ENCODE results near the gene CD83.

The CD83 gene

GRCh38 chr6:14089224-14089623, 28.3 kb upstream of the CD83 start:
- WGBS, 2 experiments, result 94 to 96% methylated on average over 7 of the region's 7 CpGs
- Histone ChIP-seq H3K27ac (ENCODE audit: insufficient read depth, low read depth, low read length, poor library complexity, severe bottlenecking) (no peak overlapping the region), H3K27me3 (ENCODE audit: control insufficient read depth, insufficient read depth, low read length, poor library complexity, severe bottlenecking) (peaks cover 5% of the 10 kb centered on the region), H3K36me3 (ENCODE audit: control insufficient read depth, insufficient read depth, low read length) (no peaks in the 10 kb centered on the region), H3K9me3 (ENCODE audit: control insufficient read depth, low read length) (no peaks in the 10 kb centered on the region), H3K4me3 (ENCODE audit: insufficient read depth, low read depth, low read length) (no peak overlapping the region), H3K4me1 (ENCODE audit: control insufficient read depth, insufficient read depth, low read length) (no peaks in the 10 kb centered on the region)

- 88 to 93% methylated on average over 3 of the region's 4 CpGs for WGBS, 2 experiments
- no peak overlapping the region for H3K4me3 ChIP-seq (ENCODE audit: insufficient read depth, low read depth, low read length)
- H3K4me1 ChIP-seq (ENCODE audit: control insufficient read depth, insufficient read depth, low read length), result no peaks in the 10 kb centered on the region
- no peaks in the 10 kb centered on the region for H3K9me3 ChIP-seq (ENCODE audit: control insufficient read depth, low read length)
- H3K27ac ChIP-seq (ENCODE audit: insufficient read depth, low read depth, low read length, poor library complexity, severe bottlenecking), result no peak overlapping the region
- H3K36me3 ChIP-seq (ENCODE audit: control insufficient read depth, insufficient read depth, low read length), result no peaks in the 10 kb centered on the region
- H3K27me3 ChIP-seq (ENCODE audit: control insufficient read depth, insufficient read depth, low read length, poor library complexity, severe bottlenecking), result peaks cover 5% of the 10 kb centered on the region
Measured at GRCh38 chr6:14091339-14091978, 26.1 kb upstream of the CD83 start.

GRCh38 chr6:14092316-14092715, 25.3 kb upstream of the CD83 start:
- Histone ChIP-seq H3K27me3 (ENCODE audit: control insufficient read depth, insufficient read depth, low read length, poor library complexity, severe bottlenecking) (peaks cover 5% of the 10 kb centered on the region), H3K4me1 (ENCODE audit: control insufficient read depth, insufficient read depth, low read length) (no peaks in the 10 kb centered on the region), H3K27ac (ENCODE audit: insufficient read depth, low read depth, low read length, poor library complexity, severe bottlenecking) (no peak overlapping the region), H3K36me3 (ENCODE audit: control insufficient read depth, insufficient read depth, low read length) (no peaks in the 10 kb centered on the region), H3K4me3 (ENCODE audit: insufficient read depth, low read depth, low read length) (no peak overlapping the region), H3K9me3 (ENCODE audit: control insufficient read depth, low read length) (no peaks in the 10 kb centered on the region)
- 80 to 100% methylated on average over 1 to 3 of the region's 3 CpGs for WGBS, 2 experiments

DNA sequence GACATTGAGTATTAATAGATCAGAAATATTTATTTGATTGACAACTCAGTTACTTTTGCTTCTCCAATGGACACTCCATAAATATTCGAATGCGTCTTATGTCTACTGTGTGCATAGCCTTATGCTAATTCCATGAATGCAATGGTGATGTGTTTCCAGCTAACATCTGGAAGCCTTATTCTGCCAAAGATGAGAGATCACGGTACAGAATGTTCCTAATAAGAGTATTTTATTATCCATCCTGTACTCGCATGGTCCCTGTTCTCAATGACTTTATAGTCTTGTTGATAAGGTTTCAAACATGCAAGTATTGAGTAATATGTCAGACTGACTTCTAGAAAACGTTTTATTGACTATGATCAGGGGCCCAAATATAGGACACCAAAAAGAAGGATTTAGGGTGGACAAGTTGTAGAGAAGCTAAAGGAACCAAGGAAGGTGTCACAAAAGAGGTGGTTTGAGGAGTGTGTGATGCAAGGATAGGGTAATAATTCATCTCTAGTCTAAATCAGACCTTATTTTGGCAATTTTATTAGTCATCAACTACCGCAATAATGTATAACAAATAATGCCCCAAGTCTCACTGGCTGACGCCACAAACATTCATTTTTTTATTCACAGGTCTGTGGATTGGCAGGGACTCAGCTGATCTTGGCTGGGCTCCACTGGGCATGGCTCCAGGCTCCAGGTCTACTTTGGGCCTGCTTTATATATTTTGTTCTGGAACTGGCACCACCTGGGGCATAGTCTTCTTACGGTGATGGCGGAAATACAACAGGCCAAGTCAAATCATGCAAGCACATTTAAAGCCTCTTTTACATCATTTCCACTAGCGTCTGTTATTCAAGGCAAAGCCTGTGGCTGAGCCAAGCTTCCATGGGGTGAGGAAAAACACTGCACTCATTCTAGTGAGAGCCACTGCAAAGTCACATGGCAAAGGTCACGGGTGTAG, 24.5 kb upstream of the CD83 start:
- H3K4me3 ChIP-seq (ENCODE audit: insufficient read depth, low read depth, low read length), result no peak overlapping the region
- 88 to 90% methylated on average over 11 of the region's 11 CpGs for WGBS, 2 experiments

GRCh38 chr6:14094721-14095120, 22.9 kb upstream of the CD83 start:
- no peaks in the 10 kb centered on the region for H3K36me3 ChIP-seq (ENCODE audit: control insufficient read depth, insufficient read depth, low read length)
- no peaks in the 10 kb centered on the region for H3K4me1 ChIP-seq (ENCODE audit: control insufficient read depth, insufficient read depth, low read length)
- no peaks in the 10 kb centered on the region for H3K27me3 ChIP-seq (ENCODE audit: control insufficient read depth, insufficient read depth, low read length, poor library complexity, severe bottlenecking)
- WGBS, 2 experiments, result 87 to 90% methylated on average over 4 of the region's 4 CpGs
- no peak overlapping the region for H3K27ac ChIP-seq (ENCODE audit: insufficient read depth, low read depth, low read length, poor library complexity, severe bottlenecking)
- H3K4me3 ChIP-seq (ENCODE audit: insufficient read depth, low read depth, low read length), result no peak overlapping the region
- no peaks in the 10 kb centered on the region for H3K9me3 ChIP-seq (ENCODE audit: control insufficient read depth, low read length)

More for the DNA sequence above, 24.5 kb upstream of the CD83 start:
- Histone ChIP-seq H3K27ac (ENCODE audit: insufficient read depth, low read depth, low read length, poor library complexity, severe bottlenecking) (no peak overlapping the region), H3K27me3 (ENCODE audit: control insufficient read depth, insufficient read depth, low read length, poor library complexity, severe bottlenecking) (peaks cover 3% of the 10 kb centered on the region), H3K36me3 (ENCODE audit: control insufficient read depth, insufficient read depth, low read length) (no peaks in the 10 kb centered on the region), H3K9me3 (ENCODE audit: control insufficient read depth, low read length) (no peaks in the 10 kb centered on the region), H3K4me1 (ENCODE audit: control insufficient read depth, insufficient read depth, low read length) (no peaks in the 10 kb centered on the region)

DNA sequence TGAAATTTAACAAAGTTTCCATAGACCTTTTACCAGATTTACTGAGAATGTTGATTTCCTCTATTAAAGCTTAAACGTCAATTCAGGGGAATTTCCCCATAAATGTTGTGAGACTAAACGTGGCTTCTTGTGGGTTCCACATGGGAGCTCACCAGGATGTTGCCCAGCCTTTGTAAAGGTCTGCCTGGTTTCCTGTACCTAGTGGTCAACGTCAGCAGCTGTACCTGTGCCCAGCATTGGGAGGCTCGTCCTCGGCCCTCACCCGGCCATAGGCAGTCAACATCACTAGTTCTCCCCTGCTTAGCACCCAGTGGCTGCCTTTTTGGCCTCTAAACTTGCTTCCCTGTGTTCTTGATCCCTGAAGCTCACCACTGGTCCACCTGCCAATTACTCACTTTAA, 22.1 kb upstream of the CD83 start:
- Histone ChIP-seq H3K9me3 (ENCODE audit: control insufficient read depth, low read length) (no peaks in the 10 kb centered on the region), H3K4me1 (ENCODE audit: control insufficient read depth, insufficient read depth, low read length) (no peaks in the 10 kb centered on the region), H3K27me3 (ENCODE audit: control insufficient read depth, insufficient read depth, low read length, poor library complexity, severe bottlenecking) (no peaks in the 10 kb centered on the region), H3K4me3 (ENCODE audit: insufficient read depth, low read depth, low read length) (no peak overlapping the region), H3K36me3 (ENCODE audit: control insufficient read depth, insufficient read depth, low read length) (no peaks in the 10 kb centered on the region), H3K27ac (ENCODE audit: insufficient read depth, low read depth, low read length, poor library complexity, severe bottlenecking) (no peak overlapping the region)
- 94% methylated on average over 6 of the region's 6 CpGs for WGBS, 2 experiments

- WGBS, 2 experiments, result 94 to 95% methylated on average over 3 of the region's 3 CpGs
- H3K27me3 ChIP-seq (ENCODE audit: control insufficient read depth, insufficient read depth, low read length, poor library complexity, severe bottlenecking), result no peaks in the 10 kb centered on the region
Measured at GRCh38 chr6:14100138-14100537, 17.4 kb upstream of the CD83 start.

DNA sequence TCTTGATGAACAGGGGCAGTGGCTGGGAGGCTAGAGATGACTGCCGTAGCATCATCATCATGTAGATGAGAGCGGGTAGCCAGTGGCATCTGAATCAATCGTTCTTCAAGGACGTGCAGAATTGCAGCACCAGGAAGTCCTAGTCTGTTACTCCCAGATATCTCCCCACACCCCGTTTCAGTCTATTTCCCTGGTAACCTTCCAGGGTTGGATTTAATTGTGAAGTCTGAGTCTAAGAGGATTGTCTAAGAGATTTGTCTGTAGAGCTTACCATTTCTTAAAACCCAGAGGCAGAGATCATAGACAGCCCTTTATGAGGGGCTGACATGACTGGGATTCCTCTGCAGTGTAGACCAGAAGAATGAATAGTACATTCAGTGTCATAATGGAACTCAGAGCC, 16.6 kb upstream of the CD83 start:
- H3K36me3 ChIP-seq (ENCODE audit: control insufficient read depth, insufficient read depth, low read length), result no peaks in the 10 kb centered on the region
- no peaks in the 10 kb centered on the region for H3K27me3 ChIP-seq (ENCODE audit: control insufficient read depth, insufficient read depth, low read length, poor library complexity, severe bottlenecking)
- H3K4me1 ChIP-seq (ENCODE audit: control insufficient read depth, insufficient read depth, low read length), result no peaks in the 10 kb centered on the region
- H3K4me3 ChIP-seq (ENCODE audit: insufficient read depth, low read depth, low read length), result no peak overlapping the region
- no peak overlapping the region for H3K27ac ChIP-seq (ENCODE audit: insufficient read depth, low read depth, low read length, poor library complexity, severe bottlenecking)
- 95 to 96% methylated on average over 4 to 5 of the region's 5 CpGs for WGBS, 2 experiments
- H3K9me3 ChIP-seq (ENCODE audit: control insufficient read depth, low read length), result no peaks in the 10 kb centered on the region

More at GRCh38 chr6:14100138-14100537, 17.4 kb upstream of the CD83 start:
- no peaks in the 10 kb centered on the region for H3K4me1 ChIP-seq (ENCODE audit: control insufficient read depth, insufficient read depth, low read length)
- no peaks in the 10 kb centered on the region for H3K36me3 ChIP-seq (ENCODE audit: control insufficient read depth, insufficient read depth, low read length)
- H3K4me3 ChIP-seq (ENCODE audit: insufficient read depth, low read depth, low read length), result no peak overlapping the region
- H3K9me3 ChIP-seq (ENCODE audit: control insufficient read depth, low read length), result no peaks in the 10 kb centered on the region
- H3K27ac ChIP-seq (ENCODE audit: insufficient read depth, low read depth, low read length, poor library complexity, severe bottlenecking), result no peak overlapping the region

GRCh38 chr6:14102383-14102782, 15.2 kb upstream of the CD83 start:
- H3K4me1 ChIP-seq (ENCODE audit: control insufficient read depth, insufficient read depth, low read length), result no peaks in the 10 kb centered on the region
- H3K9me3 ChIP-seq (ENCODE audit: control insufficient read depth, low read length), result peaks cover 3% of the 10 kb centered on the region
- H3K27ac ChIP-seq (ENCODE audit: insufficient read depth, low read depth, low read length, poor library complexity, severe bottlenecking), result no peak overlapping the region
- WGBS, 2 experiments, result 94% methylated on average over 3 of the region's 3 CpGs
- no peaks in the 10 kb centered on the region for H3K36me3 ChIP-seq (ENCODE audit: control insufficient read depth, insufficient read depth, low read length)
- no peaks in the 10 kb centered on the region for H3K27me3 ChIP-seq (ENCODE audit: control insufficient read depth, insufficient read depth, low read length, poor library complexity, severe bottlenecking)
- H3K4me3 ChIP-seq (ENCODE audit: insufficient read depth, low read depth, low read length), result no peak overlapping the region

DNA sequence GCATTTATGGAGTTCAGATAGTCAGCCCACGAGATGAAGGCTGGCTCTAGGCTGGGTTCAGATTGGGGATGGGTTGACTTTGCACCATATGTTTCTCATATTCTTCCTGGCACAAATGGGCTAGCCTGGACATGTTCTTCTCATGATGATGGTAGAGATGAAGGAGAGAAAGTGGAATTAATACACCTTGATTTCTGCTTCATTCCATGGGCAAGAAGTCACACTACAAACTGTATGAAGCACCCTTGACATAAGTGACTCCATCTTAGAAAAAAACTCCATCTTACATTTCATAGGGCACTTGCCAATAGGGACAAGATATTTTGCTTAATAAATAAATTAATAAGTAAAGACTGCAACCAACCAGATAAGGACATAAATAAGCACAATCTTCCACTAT, 12.0 kb upstream of the CD83 start:
- Histone ChIP-seq H3K36me3 (ENCODE audit: control insufficient read depth, insufficient read depth, low read length) (no peaks in the 10 kb centered on the region), H3K4me3 (ENCODE audit: insufficient read depth, low read depth, low read length) (no peak overlapping the region), H3K4me1 (ENCODE audit: control insufficient read depth, insufficient read depth, low read length) (no peaks in the 10 kb centered on the region), H3K27me3 (ENCODE audit: control insufficient read depth, insufficient read depth, low read length, poor library complexity, severe bottlenecking) (no peaks in the 10 kb centered on the region), H3K27ac (ENCODE audit: insufficient read depth, low read depth, low read length, poor library complexity, severe bottlenecking) (no peak overlapping the region), H3K9me3 (ENCODE audit: control insufficient read depth, low read length) (peaks cover 4% of the 10 kb centered on the region)
- WGBS, 2 experiments, result 92 to 95% methylated on average over 1 of the region's 1 CpG

Data from ectodermal cell (in vitro differentiated cells).